Stimulated activated CD4-positive, alpha-beta T cell treated with anti-CD3 and anti-CD28 coated beads, Interleukin-2, amount 100 ng/mL, for 24 hours (primary cell): ENCODE results near the gene BRWD1.

Experiments
- DNase-seq, 2 donors: peaks; one replicate each; pipeline ENCODE4 v3.0.0-alpha.2; 2020

BRWD1 gene

DNA sequence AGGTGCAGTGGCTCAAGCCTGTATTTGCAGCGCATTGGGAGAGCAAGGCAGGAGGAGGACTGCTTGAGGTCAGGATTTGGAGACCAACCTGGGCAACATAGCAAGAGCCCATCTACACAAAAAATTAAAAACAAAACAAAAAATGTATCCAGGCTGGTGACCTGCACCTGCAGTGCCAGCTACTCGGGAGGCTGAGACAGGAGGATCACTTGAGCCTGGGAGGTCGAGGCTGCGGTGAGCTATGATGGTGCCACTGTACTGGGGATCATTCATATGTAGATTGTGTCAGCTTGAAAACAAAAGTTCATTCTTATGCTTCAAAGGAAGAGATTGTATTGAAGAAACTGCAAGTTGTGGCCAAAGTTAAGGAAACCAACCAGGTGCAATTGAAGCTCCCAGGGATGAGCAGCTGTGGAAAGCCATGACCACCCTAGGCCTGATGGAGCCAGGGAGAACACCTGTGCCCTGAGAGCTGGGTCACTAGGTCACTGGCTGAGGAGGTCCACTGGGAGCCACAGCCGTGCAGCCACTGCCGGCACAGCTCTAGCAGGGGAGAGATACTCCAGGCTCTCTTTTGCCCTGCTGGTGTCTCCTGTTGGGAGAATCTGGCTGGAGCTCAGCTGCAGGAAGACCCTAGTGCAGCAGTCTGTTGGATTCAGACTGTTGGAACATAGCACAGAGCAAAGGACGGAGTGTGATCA lies 13.3 kb upstream of the BRWD1 start:
- no peak for DNase-seq

DNA sequence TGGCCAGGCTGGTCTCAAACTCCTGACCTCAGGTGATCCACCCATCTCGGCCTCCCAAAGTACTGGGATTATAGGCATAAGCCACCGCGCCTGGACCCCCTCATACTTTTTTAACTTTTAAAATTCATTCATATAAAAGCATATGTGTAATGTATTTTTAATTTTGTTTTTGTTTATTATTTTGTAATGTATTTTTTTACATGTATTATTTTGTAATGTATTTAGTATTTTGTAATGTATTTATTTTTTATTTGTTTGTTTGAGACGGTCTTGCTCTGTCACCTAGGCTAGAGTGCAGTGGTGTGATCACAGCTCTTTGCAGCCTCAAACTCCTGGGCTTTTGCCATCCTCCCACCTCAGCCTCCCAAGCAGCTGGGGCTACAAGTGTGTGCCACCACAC lies 12.0 kb upstream of the BRWD1 start:
- no peak for DNase-seq

- DNase-seq, result no peak
Observed at GRCh38 chr21:39321424-39321823, 8.0 kb upstream of the BRWD1 start.

DNA sequence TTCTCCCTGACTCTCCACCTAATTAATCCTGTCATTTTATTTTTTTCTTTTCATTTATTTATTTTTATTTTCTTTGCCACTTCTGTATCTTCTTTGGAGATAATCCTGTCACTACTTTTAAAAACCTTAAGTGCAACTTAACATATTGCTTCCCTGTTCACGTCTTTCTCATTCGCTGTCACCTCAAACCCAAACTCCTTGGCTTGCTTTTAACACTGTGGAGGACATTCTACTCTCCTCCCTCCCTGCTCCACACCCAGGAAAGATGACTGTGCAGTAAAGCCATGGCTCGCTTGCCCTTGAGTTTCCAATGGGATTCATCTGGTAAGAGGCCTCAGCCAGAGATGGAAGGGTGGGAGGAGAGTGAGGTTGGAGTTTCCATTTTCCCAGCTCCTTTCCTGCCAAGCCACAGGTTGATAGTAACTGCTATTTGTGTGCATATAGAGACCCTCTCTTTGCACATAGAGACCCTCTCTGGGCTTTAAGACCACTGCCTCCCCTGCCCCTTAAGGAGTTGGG lies 6.4 kb upstream of the BRWD1 start:
- no peak for DNase-seq

DNA sequence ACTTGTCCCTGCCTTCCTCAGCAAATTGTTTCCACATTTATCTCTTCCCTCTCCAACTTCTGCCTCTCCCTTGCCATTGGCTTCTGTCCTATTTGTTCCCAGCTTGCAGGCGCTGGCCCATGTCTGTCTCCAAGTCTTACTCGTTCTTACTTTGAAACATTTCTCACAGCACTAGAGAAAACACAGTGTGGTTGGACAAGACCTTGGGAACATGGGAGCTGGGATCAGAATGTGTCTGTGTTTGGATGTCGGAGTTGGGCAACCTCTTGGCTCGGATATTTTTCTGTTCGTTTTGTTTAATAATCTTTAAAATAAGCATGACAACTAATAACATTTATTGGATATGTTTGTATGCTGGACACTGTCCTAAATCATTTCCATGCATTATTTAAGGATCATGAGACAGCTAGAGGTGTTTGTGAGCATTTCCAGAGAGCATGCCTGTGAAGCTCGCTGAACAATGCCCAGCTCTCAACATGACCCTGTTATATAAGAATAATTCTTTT lies 5.9 kb upstream of the BRWD1 start:
- no peak for DNase-seq

GRCh38 chr21:39318091-39318959 lies 4.9 kb upstream of the BRWD1 start:
- no peak for DNase-seq

- no peak for DNase-seq
Observed at GRCh38 chr21:39317134-39318090, 4.0 kb upstream of the BRWD1 start.

DNA sequence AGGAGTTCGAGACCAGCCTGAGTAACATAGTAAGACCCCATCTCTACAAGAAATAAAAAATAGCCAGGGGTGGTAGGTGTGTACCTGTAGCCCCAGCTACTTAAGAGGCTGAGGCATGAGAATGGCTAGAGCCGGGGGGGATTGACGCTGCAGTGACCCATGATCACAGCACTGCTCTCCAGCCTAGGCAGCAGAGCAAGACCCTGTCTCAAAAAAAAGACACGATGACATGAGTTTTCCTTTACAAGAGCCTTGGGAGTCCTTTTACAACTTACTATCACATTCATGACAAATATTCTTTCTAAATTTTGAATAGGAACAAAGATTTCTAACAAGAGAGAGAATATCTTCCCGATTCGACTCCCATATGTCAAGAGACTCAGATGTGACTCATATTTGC lies 3.3 kb upstream of the BRWD1 start:
- no peak for DNase-seq

GRCh38 chr21:39315603-39316445 lies 2.4 kb upstream of the BRWD1 start:
- DNase-seq, result no peak

DNA sequence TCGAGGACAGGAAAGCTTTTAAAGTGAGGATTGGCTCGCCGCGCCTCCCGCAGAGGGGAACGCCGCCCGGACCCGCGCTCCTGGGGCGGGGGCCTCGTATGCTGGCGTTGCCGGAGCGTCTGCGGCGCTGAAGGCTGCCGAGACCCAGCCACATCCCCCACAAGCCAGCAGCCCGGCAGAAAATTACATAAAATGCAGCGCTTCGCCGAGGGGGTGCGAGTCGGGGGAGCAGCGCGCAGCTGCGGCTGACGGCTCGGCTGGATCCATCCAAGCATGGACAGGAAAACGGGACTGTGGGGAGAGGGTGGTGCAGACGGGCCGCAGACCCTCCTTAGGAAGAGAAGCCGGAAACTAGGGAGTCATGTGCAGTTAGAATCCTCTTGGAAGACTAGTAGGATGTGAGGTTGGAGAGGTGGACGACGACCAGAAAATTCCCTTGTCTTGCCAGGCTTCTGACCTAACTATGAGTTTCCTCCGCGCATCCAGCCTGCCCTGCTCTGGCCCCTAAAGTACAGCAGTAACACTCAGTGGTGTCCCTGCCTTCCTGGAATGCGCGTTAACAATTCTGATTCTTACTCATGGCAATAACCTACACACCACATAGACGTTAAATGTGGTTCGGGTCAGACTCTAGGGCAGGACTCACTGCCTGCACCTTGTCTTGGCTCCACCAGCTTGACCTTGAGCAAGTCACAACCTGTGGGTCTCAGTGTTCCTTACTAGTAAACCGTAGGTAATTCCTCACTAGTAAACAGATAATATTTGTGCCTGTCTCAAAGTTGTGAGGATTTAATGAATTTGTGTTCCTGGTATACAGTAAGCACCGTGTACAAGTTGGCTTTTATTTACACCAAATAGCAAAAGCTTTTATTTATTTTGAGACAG lies 953 bp upstream of the BRWD1 start:
- DNase-seq, result peak; percentile 48 to 50

DNA sequence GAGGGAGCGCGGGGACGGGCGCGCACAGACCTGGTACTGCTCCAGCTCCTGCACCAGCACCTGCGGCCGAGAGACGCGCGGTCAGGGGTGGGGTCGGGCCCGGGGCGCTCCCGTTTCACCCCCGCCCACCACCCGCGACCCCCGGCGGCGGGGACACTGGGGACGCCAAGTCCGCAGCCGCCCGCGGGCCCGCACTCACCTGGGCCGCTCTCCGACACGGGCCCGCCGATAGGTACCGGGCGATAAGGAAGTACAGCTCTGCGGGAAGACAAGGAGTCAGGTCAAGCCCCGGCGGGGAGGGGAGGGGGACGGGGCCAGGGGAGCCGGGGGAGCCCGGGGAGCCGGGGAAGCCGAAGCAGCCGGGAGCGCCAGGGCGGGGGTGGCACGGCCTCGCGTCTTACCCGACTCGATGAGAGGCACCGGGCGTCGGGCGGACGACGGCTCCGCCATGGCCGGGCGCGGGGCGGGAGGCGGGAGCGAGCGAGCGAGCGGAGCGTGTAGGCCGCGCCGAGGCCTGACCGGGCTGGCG lies 326 bp downstream of the BRWD1 start:
- peak in 1 of 2 donors; percentile 39 for DNase-seq

DNA sequence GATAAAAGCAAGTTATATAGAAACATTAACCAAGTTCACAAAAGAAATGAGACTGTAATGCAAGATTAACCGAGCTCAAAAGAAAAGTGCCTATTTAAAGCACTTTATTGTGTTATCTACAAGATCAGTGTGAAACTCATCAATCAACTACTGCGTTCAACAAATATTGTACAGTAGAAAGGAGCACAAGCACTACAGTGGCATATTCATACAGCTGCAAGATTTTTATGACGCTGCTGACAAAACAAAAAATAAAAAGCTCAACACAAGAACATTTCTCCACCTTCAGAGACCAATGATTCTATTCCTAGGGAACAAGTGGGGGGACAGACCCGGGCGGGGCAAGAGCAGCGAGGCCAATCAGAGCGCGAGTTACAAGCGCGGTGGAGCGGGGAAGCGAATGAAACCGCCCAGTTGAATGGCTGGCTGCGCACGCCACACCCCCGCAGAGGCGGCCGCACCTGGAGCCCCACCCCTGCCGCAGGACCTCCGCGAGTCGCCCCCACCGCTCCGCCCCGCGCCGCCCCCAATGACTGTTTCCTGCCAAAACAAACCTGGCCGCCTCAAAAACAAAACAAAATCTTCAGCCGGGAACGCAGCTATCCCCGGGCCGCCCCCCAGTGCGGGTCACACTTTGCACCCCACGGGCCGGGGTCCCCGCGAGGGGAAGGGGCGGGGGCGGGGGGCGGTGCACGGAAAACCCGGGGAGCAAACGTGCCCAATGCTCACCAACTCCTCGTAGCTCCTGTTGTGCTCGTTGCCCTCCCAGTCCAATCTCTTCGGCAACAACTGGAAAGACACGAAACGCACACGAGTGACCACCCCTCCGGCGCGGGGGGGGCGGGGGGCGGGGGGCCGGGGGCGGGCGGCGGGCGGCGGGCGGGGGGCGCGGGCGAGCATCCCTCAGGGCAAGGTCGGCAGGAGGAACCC lies 1.1 kb downstream of the BRWD1 start:
- DNase-seq, result peak; percentile 95 to 97

DNA sequence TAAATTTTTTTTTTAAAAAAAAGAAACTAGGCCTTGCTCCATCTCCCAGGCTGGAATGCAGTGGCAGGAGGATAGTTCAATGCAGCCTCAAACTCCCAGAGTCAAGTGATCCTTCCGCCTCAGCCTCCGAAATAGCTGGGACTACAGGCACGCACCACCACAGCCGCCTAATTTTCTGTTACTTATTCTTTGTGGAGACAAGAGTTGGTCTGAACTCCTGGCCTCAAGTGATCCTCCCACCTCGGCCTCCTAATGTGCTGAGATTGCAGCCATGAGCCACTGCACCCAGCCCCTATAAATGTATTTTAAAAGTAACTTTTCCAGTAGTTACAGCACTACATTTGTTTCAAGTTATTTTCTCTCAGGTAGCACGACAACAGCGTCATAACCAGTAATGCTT lies 2.3 kb downstream of the BRWD1 start:
- DNase-seq, result no peak

DNA sequence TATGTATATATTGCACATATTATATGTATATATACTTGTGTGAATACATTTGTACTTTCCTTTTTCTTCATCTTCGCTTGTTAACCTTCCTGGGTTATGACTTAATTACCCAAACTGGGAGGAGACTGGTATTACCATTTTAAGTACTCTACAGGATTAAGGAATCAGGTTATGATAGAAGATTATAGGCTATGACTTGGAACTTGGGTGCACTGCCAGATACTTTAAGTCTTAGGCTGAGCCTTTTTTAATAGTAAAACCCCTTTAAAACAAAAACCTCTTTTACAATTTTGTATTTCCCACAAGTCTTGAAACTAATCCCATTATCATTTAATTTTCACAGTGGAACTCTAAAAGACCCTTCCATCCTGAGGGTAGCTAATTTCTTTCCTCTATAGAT lies 6.0 kb downstream of the BRWD1 start:
- DNase-seq, result no peak

GRCh38 chr21:39300587-39300986 lies 12.8 kb downstream of the BRWD1 start:
- no peak for DNase-seq

- no peak for DNase-seq
Observed at GRCh38 chr21:39296891-39297290, 16.5 kb downstream of the BRWD1 start.

DNA sequence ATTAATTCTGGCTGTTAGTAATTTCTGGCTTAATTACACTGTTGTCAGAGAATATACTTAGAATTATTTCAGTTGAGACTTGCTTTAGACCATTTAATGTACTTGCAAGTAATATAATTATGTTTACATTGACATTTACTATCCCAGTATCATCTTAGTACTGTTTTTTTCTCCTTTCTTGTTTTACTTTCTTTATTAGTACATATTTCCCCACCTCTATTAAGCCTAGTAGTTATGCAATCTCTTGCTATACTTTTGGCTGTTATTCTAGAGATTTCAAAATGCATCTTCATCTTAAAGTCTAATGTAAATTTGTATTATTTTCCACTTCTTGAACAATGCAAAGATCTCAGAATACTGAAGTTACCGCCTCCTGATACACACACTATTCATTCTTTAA lies 24.4 kb downstream of the BRWD1 start:
- no peak for DNase-seq

GRCh38 chr21:39282911-39283310 lies 30.5 kb downstream of the BRWD1 start:
- DNase-seq, result no peak

GRCh38 chr21:39281853-39282252 lies 31.6 kb downstream of the BRWD1 start:
- no peak for DNase-seq
